GM21360 (cell line): ENCODE results near the gene CNTNAP2.

Source experiments
- ATAC-seq: cut with Tn5 transposase; IDR thresholded peaks from one replicate; pipeline ENCODE4 v1.9.1; 2021; ENCODE audit warnings: mild to moderate bottlenecking, moderate library complexity; ENCODE audit not compliant: unreplicated experiment

Gene CNTNAP2

DNA sequence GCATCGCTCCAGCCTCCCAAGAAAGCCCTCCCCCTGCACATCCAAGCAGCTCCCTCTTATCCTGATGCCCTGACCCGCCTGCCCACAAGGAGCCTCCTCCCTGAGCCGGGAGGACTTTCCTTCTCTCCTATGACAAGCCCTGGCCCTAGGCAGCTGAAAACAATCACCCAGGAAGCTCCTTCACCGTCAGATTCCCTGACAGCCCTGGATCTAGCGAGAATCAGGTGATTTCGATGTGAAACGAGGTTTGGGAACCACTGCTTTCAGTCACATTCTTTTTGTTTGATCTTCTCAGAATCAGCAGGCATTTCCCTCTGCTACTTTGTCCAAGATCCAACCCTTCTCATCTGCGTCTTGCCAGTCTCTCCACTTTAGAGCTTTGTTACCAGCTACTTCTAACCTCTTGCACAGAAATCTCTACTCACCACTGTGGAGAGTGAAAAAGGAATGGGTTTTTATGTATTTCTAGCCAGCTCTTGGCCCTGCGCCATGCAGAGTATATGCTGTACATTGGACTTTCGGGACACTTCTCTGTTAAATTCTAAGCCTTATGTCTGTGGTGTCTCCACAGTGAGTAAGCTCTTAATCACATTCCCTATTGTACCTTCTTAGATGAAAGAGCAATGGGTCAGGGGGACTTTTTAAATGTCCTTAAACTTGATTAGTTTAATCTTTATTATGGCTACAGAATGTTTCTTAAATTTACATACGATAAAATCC lies 2220.8 kb downstream of the CNTNAP2 start:
- ATAC-seq: no peak

- ATAC-seq: no peak
Measured at GRCh38 chr7:148337995-148338747, 2221.6 kb downstream of the CNTNAP2 start.

- no peak for ATAC-seq
Measured at GRCh38 chr7:148340438-148341280, 2224.1 kb downstream of the CNTNAP2 start.

DNA sequence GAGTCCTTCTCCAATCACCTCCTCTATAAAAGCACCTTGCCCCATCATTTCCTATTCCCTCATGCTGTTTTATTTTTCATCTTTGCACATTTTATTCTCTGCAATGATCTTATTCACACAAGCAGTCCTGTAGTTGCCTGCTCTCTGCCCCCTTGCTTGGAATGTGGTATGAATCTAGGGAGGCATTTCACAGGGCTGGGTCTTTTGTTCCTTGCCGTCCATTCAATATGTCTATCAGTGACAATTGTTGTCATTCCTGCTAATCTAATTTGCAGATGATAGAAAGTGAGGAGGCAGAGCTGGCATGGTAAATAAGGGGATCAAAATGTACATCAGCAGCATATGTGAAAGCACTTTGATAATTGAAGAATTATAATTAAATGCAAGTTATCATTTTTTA lies 2227.8 kb downstream of the CNTNAP2 start:
- no peak for ATAC-seq

- ATAC-seq: no peak
Measured at GRCh38 chr7:148347981-148348380, 2231.4 kb downstream of the CNTNAP2 start.

DNA sequence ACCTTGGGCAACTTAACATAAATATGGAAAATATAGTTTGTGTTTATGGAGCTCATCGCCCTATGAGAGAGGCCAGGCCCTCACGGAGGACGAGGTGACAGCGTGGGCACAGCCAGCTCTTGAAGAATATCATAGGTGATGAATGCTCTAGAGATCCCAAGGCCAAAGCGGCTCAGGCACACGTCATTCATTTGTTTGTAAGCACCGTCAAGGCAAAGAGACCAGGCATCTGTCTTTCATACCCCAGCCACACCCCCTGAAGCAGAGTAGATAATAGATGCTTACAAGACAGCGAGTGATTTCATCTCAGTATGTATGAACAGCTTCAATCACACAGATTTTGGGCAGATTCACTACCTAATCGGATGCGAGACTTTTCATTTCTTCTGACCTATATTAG lies 2231.9 kb downstream of the CNTNAP2 start:
- ATAC-seq: no peak

- no peak for ATAC-seq
Measured at GRCh38 chr7:148356303-148356702, 2239.7 kb downstream of the CNTNAP2 start.

DNA sequence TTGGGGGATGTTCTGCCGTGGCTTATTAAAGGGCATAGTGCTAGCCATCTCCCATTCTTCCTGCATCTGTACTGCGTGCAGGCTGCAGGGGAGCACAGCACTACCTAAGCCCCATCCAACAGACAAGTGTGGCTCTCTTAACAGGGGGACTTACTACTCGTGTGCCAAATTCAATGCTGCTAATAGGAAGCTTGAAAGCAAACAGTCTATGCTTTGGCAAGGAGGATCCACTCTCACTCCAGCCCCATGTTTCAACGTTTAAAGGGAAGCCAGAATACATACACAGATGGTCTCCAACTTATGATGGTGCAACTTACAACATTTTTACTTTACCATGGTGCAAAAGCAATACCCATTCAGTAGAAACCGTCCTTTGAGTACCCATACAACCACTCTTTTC lies 2245.9 kb downstream of the CNTNAP2 start:
- no peak for ATAC-seq

DNA sequence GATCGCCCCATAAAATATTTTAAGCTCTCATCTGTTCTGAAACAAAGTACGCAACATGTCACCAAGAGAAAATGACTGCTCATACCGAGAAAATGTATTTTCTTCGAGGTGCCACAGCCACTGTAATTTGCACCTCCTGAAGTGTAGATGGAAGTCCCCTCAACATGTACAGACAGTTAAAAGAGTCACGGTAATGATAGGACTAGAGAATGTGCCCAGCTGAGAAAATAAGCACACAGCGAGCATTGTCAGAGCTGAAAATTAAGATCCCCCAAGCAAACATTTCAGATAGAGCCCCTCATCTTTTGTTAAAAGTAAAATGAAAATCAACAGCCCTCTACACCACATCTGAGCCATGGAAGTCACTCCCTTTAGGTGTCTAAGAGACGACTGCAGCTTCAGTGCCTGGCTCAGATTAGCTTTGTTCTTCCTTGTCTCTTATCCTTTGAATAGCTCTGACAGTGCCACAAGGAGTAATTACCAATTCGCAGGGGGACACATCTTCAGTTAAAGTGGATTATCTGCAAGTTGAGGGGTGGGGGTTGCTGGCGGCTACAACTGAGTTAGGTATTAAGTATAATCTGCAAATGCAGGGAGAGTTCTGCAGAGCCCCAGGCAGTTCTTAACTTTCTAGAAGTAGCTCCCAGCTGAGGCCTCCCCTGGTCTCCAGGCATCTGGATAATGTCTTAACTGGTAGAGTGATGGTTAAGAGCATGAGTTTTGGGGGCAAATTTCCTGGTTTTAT lies 2251.3 kb downstream of the CNTNAP2 start:
- ATAC-seq: no peak

- ATAC-seq: no peak
Measured at GRCh38 chr7:148368562-148368961, 2252.0 kb downstream of the CNTNAP2 start.

DNA sequence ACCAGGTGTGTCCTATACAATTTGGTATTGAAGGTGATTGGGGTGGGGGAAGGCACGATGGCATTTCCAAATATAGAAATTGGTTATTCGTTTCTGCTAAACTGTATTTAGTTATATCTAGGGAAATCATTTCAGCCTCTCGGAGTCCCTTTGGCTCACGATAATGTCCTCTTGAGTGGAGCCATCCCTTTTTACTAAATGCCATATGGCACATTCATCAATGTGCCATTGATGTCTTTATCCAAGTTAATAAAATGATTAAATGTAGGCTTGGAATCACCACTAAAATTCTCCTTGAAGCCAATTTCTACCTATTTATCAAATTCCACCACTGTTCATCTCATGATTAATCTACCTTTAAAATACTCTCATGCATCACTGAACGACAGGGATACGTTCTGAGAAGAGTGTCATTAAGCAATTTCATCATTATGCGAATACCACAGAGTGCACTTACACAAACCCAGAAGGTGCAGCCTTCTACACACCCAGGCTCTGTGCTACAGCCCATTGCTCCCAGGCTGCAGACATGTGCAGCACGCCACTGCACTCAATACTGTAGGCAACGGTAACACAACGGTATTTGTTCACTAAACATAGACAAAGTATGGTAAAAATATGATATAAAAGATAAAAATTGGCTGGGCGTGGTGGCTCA lies 2254.8 kb downstream of the CNTNAP2 start:
- no peak for ATAC-seq

GRCh38 chr7:148374396-148375259 lies 2258.0 kb downstream of the CNTNAP2 start:
- ATAC-seq: no peak

- no peak for ATAC-seq
Measured at GRCh38 chr7:148379677-148380076, 2263.1 kb downstream of the CNTNAP2 start.

GRCh38 chr7:148380596-148381419 lies 2264.2 kb downstream of the CNTNAP2 start:
- no peak for ATAC-seq

GRCh38 chr7:148382596-148382995 lies 2266.0 kb downstream of the CNTNAP2 start:
- ATAC-seq: no peak

DNA sequence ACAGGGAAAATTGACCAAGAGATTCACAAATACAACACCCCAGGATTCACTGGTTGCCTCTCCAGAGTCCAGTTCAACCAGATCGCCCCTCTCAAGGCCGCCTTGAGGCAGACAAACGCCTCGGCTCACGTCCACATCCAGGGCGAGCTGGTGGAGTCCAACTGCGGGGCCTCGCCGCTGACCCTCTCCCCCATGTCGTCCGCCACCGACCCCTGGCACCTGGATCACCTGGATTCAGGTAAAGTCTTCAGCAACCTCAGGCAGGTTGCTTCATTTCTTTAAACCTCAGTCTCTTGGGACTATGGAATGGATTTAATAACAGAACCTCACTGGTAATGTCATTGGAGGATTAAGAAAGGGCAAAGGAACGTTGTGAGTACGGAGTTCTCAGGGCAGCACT lies 2267.1 kb downstream of the CNTNAP2 start:
- no peak for ATAC-seq

- no peak for ATAC-seq
Measured at GRCh38 chr7:148385009-148385682, 2268.5 kb downstream of the CNTNAP2 start.

- no peak for ATAC-seq
Measured at GRCh38 chr7:148390381-148390780, 2273.8 kb downstream of the CNTNAP2 start.
